Left ventricle myocardium superior (tissue), 1 donor: ENCODE measurements around the gene KLK1. TPM values are rescaled to one million over a fixed set of nuclear protein-coding genes. Genes with fewer than 3 reads are reported as not detected.
A peak's percentile ranks its signal among the peaks of the same experiment; 100 is the strongest.

Source experiments
- ATAC-seq: fragments of 200-7000 bp; cut with Tn5 transposase; one replicate; pipeline ENCODE4 v1.9.1; 2020; ENCODE audit warnings: mild to moderate bottlenecking, moderate library complexity
- DNase-seq: peaks from one replicate; pipeline ENCODE4 v3.0.0-alpha.2; 2020
- intact Hi-C: fragments of 100-400 bp; cut with micrococcal nuclease; formaldehyde crosslinking; loops from one replicate; pipeline ENCODE4 v1.11.0; 2022
- total RNA-seq: library from RNA; stranded (reverse); fragmentation: NEBNext Ultra II Directional; extraction: Animal tissue kit (Norgen Biotek cat#: 25700); gene quantifications from one replicate; pipeline ENCODE4 v1.2.1, GENCODE V29; 2021
- donor health status: DM: no; HTN: yes; CAD: no; lungs with severe emphysema.

The KLK1 gene
- total RNA-seq, 1 donor from 2014 or later: not detected

GRCh38 chr19:50837300-50837699, 13.7 kb upstream of the KLK1 start:
- ATAC-seq (no peak), DNase-seq (no peak)
- intact Hi-C loops: no loop called here

- intact Hi-C loops: no loop called here
- DNase-seq (no peak), ATAC-seq (no peak)
Observed at GRCh38 chr19:50836543-50837195, 13.1 kb upstream of the KLK1 start.

GRCh38 chr19:50835785-50836542, 12.4 kb upstream of the KLK1 start:
- peak; percentile 80 for DNase-seq
- intact Hi-C loops: no loop called here
- ATAC-seq: peak; percentile 95

GRCh38 chr19:50835103-50835784, 11.7 kb upstream of the KLK1 start:
- peak; percentile 23 for ATAC-seq
- intact Hi-C loops: no loop called here
- no peak for DNase-seq

- ATAC-seq: no peak
- DNase-seq: no peak
- intact Hi-C loops: no loop called here
Observed at GRCh38 chr19:50833802-50834167, 10.2 kb upstream of the KLK1 start.

- no peak for DNase-seq
- intact Hi-C loops: no loop called here
- no peak for ATAC-seq
Observed at GRCh38 chr19:50833117-50833801, 9.7 kb upstream of the KLK1 start, which contains the start of gene KLK15. Gene KLK15, minus strand, starts transcription at chr19:50833574. Its CDS starts 2,082 bp downstream, at chr19:50831492.

GRCh38 chr19:50832666-50833065, 9.1 kb upstream of the KLK1 start:
- no peak for ATAC-seq
- intact Hi-C loops: no loop called here
- DNase-seq: no peak

- ATAC-seq (no peak), DNase-seq (no peak)
- intact Hi-C loops: no loop called here
Observed at GRCh38 chr19:50831026-50831396, 7.4 kb upstream of the KLK1 start.

GRCh38 chr19:50830266-50831025, 6.9 kb upstream of the KLK1 start:
- no peak for ATAC-seq
- intact Hi-C loops: no loop called here
- no peak for DNase-seq

- no peak for ATAC-seq
- intact Hi-C loops: no loop called here
Observed at GRCh38 chr19:50829801-50830200, 6.2 kb upstream of the KLK1 start.

GRCh38 chr19:50827476-50827875, 3.9 kb upstream of the KLK1 start:
- DNase-seq: no peak
- no peak for ATAC-seq
- intact Hi-C loops: no loop called here

More at GRCh38 chr19:50829801-50830200, 6.2 kb upstream of the KLK1 start:
- no peak for DNase-seq

GRCh38 chr19:50826492-50827240, 3.1 kb upstream of the KLK1 start:
- intact Hi-C loops: no loop called here
- no peak for DNase-seq
- ATAC-seq: no peak

- DNase-seq (no peak), ATAC-seq (no peak)
- intact Hi-C loops: no loop called here
Observed at GRCh38 chr19:50822661-50823208, 852 bp downstream of the KLK1 start.

- intact Hi-C loops: no loop called here
- no peak for ATAC-seq
Observed at GRCh38 chr19:50821622-50822021, 2.0 kb downstream of the KLK1 start.

GRCh38 chr19:50821248-50821612, 2.4 kb downstream of the KLK1 start:
- ATAC-seq (no peak), DNase-seq (no peak)
- intact Hi-C loops: no loop called here

More at GRCh38 chr19:50821622-50822021, 2.0 kb downstream of the KLK1 start:
- no peak for DNase-seq

GRCh38 chr19:50820549-50821247, 2.9 kb downstream of the KLK1 start:
- intact Hi-C loops: no loop called here
- no peak for DNase-seq
- ATAC-seq: peak; percentile 68

- intact Hi-C loops: no loop called here
- DNase-seq (no peak), ATAC-seq (no peak)
Observed at GRCh38 chr19:50820086-50820485, 3.5 kb downstream of the KLK1 start.

GRCh38 chr19:50819636-50820035, 4.0 kb downstream of the KLK1 start:
- ATAC-seq: no peak
- no peak for DNase-seq
- intact Hi-C loops: no loop called here
